GM12892 (cell line): ENCODE data around the gene MED13L.

Experiments
- POLR2A ChIP-seq: IDR thresholded peaks from 2 replicates; pipeline ENCODE4 v1.6.1; 2011; ENCODE audit warnings: low read depth, low read length, control low read depth
- POLR2AphosphoS5 ChIP-seq: IDR thresholded peaks from 2 replicates; pipeline ENCODE4 v1.6.1; 2011; ENCODE audit warnings: low read depth, low read length, control low read depth

DNA sequence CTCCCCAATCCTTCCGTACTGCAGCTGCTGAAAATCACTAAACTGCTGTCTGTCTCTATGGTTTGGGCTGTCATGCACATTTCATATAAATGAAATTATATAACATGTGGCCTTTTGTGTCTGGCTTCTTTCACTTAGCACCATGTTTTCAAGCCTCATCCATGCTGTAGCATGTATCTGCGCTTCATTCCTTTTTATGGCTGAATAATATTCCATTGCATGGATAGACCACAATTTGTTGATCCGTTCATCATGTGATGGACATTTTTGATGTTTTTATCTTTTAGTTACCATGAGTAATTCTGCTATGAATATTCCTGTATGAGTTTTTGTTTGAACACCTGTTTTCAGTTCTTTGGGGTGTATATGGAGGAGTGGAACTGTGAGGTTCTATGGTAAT is 32.6 kb upstream of the MED13L start:
- TF ChIP-seq POLR2AphosphoS5 (no peak), POLR2A (no peak)
